Measurements from ENCODE around the gene LYL1. TPM values are rescaled to one million over a fixed set of nuclear protein-coding genes. Genes with fewer than 3 reads are reported as not detected.
"Not testable (repeated sequence)": the region's sequence is repeated elsewhere in the genome, so short reads cannot be mapped to it uniquely, and the experiment has no call there.

LYL1 gene
- total RNA-seq, 1 experiment from 2014 or later = 0.59 TPM

- H3K9me3 ChIP-seq = no peaks in the 10 kb centered on the region
- Mint-ChIP-seq H3K9me3 (ENCODE audit: unreplicated experiment) (no peaks in the 10 kb centered on the region), H3K27ac (ENCODE audit: unreplicated experiment) (peak overlapping the region; percentile 98), H3K4me1 (ENCODE audit: low read depth, unreplicated experiment) (peaks cover 23% of the 10 kb centered on the region), H3K27me3 (ENCODE audit: insufficient read depth, unreplicated experiment) (peaks cover 4% of the 10 kb centered on the region), H3K36me3 (ENCODE audit: insufficient read depth, unreplicated experiment) (peaks cover 48% of the 10 kb centered on the region), H3K4me3 (ENCODE audit: unreplicated experiment) (peak overlapping the region; percentile 83)
- H3K36me3 ChIP-seq (ENCODE audit: control insufficient read depth, insufficient read depth, low read length) = peaks cover 2% of the 10 kb centered on the region; the same call in 1 of the 2 replicates
- TF ChIP-seq, protein P1, sequence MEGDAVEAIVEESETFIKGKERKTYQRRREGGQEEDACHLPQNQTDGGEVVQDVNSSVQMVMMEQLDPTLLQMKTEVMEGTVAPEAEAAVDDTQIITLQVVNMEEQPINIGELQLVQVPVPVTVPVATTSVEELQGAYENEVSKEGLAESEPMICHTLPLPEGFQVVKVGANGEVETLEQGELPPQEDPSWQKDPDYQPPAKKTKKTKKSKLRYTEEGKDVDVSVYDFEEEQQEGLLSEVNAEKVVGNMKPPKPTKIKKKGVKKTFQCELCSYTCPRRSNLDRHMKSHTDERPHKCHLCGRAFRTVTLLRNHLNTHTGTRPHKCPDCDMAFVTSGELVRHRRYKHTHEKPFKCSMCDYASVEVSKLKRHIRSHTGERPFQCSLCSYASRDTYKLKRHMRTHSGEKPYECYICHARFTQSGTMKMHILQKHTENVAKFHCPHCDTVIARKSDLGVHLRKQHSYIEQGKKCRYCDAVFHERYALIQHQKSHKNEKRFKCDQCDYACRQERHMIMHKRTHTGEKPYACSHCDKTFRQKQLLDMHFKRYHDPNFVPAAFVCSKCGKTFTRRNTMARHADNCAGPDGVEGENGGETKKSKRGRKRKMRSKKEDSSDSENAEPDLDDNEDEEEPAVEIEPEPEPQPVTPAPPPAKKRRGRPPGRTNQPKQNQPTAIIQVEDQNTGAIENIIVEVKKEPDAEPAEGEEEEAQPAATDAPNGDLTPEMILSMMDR (IDR thresholded peaks at IDR 0.05; ENCODE audit: insufficient read depth in 1 of 2, low read depth in 1 of 2, low read length in 1 of 2, severe bottlenecking in 1 of 2, unreplicated experiment in 1 of 2) = no peak
- no TSS peak for BruUV-seq (replicated peaks)
- CTCF ChIA-PET = interaction anchor here (0.6 to 1.8 kb wide), 6 partner anchors 13 to 475 kb away, joined by 3 to 8 read pairs (median 6); no protein-coding TSS in a partner anchor
- no peaks in the 10 kb centered on the region for H3K27me3 ChIP-seq (replicated peaks; ENCODE audit: control insufficient read depth, insufficient read depth, low read length)
- intact Hi-C loops (cut with micrococcal nuclease; ENCODE audit: unreplicated experiment) = loop anchor here (1.0 to 5.0 kb wide), 4 partner anchors 15 to 357 kb away; partner anchors contain the start of genes JUNB and TRMT1
- POLR2A ChIA-PET = interaction anchor here (0.5 to 1.3 kb wide), 6 partner anchors 15 to 1775 kb away, joined by 3 to 8 read pairs (median 5); partner anchors contain the start of genes NACC1 and SWSAP1
- no peaks in the 10 kb centered on the region for H3K4me1 ChIP-seq
- H3K4me3 ChIP-seq (ENCODE audit: low read depth, low read length) = peak overlapping the region; percentile 62
- peak; percentile 49 to 50 for DNase-seq
These were observed 47.0 kb upstream of the LYL1 start for GRCh38 chr19:13149628-13150186.

- H3K27me3 Mint-ChIP-seq (ENCODE audit: insufficient read depth, unreplicated experiment); DNase-seq; BruUV-seq (replicated peaks); H3K9me3 Mint-ChIP-seq (ENCODE audit: unreplicated experiment); H3K4me1 ChIP-seq; H3K36me3 ChIP-seq (ENCODE audit: control insufficient read depth, insufficient read depth, low read length); intact Hi-C loops (cut with micrococcal nuclease; ENCODE audit: unreplicated experiment); H3K9me3 ChIP-seq; H3K27me3 ChIP-seq (replicated peaks; ENCODE audit: control insufficient read depth, insufficient read depth, low read length): not testable (repeated sequence)
- H3K4me3 ChIP-seq (ENCODE audit: low read depth, low read length) = peak overlapping the region; percentile 62
- Mint-ChIP-seq H3K27ac (ENCODE audit: unreplicated experiment) (peak overlapping the region; percentile 81), H3K36me3 (ENCODE audit: insufficient read depth, unreplicated experiment) (peaks cover 46% of the 10 kb centered on the region), H3K4me1 (ENCODE audit: low read depth, unreplicated experiment) (peaks cover 23% of the 10 kb centered on the region), H3K4me3 (ENCODE audit: unreplicated experiment) (peak overlapping the region; percentile 83)
- POLR2A ChIA-PET = interaction anchor here (0.5 to 1.0 kb wide), 2 partner anchors 31 to 46 kb away, joined by 3 read pairs; partner anchors contain the start of gene NACC1
- CTCF ChIA-PET = interaction anchor here (0.6 to 1.8 kb wide), 3 partner anchors 14 to 45 kb away, joined by 4 to 8 read pairs (median 7); no protein-coding TSS in a partner anchor
These were observed 46.5 kb upstream of the LYL1 start for GRCh38 chr19:13149173-13149627.

DNA sequence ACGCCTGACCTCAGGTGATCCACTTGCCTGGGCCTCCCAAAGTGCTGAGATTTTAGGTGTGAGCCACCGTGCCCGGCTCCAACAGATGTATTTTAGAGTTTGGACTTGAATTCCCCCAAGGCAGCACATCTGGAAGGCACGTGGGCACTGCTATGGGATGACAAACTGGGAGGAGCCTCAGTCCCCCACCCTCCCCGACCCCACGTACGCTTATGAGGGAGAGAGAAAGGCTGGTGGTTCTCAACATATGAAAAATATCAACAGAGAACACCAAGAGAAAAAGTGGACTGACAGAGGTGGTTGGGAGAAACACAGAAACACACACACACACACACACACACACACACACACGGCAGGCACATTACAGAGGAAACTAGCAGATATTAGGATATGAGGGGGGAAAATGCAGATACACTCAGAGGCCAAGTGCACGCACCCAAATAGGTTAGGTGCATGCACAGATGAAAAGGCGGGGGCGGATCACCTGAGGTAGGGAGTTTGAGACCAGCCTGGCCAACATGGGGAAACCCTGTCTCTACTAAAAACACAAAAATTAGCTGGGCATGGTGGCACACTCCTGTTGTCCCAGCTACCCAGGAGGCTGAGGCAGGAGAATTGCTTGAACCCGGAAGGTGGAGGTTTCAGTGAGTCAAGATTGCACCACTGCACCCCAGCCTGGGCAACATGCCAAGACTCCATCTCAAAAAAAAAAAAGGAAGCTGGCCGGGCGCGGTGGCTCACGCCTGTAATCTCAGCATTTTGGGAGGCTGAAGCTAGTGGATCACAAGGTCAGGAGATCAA lies 44.3 kb upstream of the LYL1 start:
- Mint-ChIP-seq H3K4me1 (ENCODE audit: low read depth, unreplicated experiment) (peaks cover 13% of the 10 kb centered on the region), H3K27me3 (ENCODE audit: insufficient read depth, unreplicated experiment) (no peaks in the 10 kb centered on the region), H3K9me3 (ENCODE audit: unreplicated experiment) (no peaks in the 10 kb centered on the region)

More for the DNA sequence above, 44.3 kb upstream of the LYL1 start:
- Mint-ChIP-seq H3K36me3 (ENCODE audit: insufficient read depth, unreplicated experiment) (peaks cover 27% of the 10 kb centered on the region), H3K27ac (ENCODE audit: unreplicated experiment) (no peak overlapping the region), H3K4me3 (ENCODE audit: unreplicated experiment) (no peak overlapping the region)
- POLR2A ChIA-PET = no interaction called here
- TF ChIP-seq, protein P1 (IDR thresholded peaks at IDR 0.05; ENCODE audit: insufficient read depth in 1 of 2, low read depth in 1 of 2, low read length in 1 of 2, severe bottlenecking in 1 of 2, unreplicated experiment in 1 of 2) = no peak
- CTCF ChIA-PET = interaction anchor here (0.6 kb wide), 1 partner anchor 81 kb away, joined by 5 read pairs; no protein-coding TSS in a partner anchor
- Histone ChIP-seq H3K9me3 (no peaks in the 10 kb centered on the region), H3K36me3 (ENCODE audit: control insufficient read depth, insufficient read depth, low read length) (no peaks in the 10 kb centered on the region), H3K4me3 (ENCODE audit: low read depth, low read length) (no peak overlapping the region), H3K27me3 (replicated peaks; ENCODE audit: control insufficient read depth, insufficient read depth, low read length) (no peaks in the 10 kb centered on the region), H3K4me1 (peaks cover 3% of the 10 kb centered on the region; the same call in 1 of the 2 replicates)
- DNase-seq = no peak
- intact Hi-C loops (cut with micrococcal nuclease; ENCODE audit: unreplicated experiment) = no loop called here
- BruUV-seq (replicated peaks) = no TSS peak

Data from Caco-2 (cell line).